ENCODE measurements around the gene ANKRD36C.
"Not testable (repeated sequence)": the region's sequence is repeated elsewhere in the genome, so short reads cannot be mapped to it uniquely, and the experiment has no call there.

Gene ANKRD36C

DNA sequence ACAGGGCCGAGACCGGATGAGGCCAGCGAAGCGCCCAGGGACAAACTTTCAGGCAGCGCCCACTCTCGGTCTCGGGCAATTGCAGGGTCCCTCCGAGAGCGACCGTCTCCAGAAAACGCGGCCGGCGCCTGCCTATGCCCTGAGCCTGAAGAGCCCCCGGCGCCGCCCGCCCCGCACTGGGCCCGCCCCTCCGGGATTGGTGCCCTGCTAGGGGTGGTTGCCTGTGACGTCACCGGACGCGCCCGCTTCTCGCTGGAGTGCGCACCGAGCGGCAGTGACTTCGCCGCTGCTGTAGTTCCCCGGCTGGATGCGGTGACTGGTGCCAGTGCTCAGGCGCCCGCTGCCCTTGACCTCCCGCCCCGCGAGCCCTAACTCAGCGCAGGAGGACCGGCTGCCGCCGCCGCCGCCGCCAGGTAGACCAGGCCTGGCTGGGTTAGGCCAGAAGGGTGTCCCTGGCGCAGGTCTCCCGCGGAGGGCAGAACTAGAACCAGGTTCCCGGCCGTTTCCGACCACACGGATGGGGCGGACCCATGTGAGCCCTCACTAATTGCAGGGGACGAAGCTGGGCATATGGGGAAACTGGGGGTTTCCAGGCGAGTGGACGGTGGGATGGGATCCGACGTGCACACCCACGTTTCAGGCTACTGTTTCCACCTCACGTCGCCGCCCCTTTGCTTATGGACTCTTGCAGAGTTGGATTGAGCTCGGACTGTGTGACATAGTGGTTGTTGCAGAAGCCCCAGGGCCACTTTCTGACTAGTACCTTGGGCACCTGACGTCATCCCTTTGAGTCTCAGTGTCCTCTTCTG lies 18.9 kb upstream of the ANKRD36C start:
- intact Hi-C loops (cut with DNase I) = loop anchor here (10.0 kb wide), 1 partner anchor 164 kb away; no protein-coding TSS in a partner anchor
- peak; percentile 96 to 100 (median 99) for DNase-seq

GRCh38 chr2:96009833-96010232 lies 18.2 kb upstream of the ANKRD36C start:
- intact Hi-C loops (cut with DNase I) = loop anchor here (10.0 kb wide), 1 partner anchor 165 kb away; no protein-coding TSS in a partner anchor
- peak in 1 of 10 donors; percentile 34 for DNase-seq

GRCh38 chr2:96008051-96008450 lies 16.4 kb upstream of the ANKRD36C start:
- DNase-seq; intact Hi-C loops (cut with DNase I): not testable (repeated sequence)

DNA sequence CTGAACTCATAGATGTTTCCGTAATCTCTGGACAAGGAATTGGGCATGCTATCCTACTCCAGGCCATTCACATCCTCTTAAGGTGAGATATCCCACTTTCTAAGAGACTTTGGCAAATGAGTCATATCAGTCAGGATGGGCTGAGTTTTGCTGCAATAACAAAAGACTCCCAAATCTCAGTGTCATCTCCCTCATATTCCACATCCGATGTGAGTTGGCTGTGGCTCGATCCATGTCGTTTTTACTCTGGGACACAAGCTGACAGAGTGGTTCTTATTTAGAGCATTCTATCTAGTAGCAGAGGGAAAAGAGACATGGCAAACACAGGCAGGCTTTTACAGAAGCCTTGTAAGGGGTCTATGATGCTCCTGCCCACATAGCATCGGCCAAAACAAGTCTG lies 14.6 kb upstream of the ANKRD36C start:
- DNase-seq; intact Hi-C loops (cut with DNase I): not testable (repeated sequence)

DNA sequence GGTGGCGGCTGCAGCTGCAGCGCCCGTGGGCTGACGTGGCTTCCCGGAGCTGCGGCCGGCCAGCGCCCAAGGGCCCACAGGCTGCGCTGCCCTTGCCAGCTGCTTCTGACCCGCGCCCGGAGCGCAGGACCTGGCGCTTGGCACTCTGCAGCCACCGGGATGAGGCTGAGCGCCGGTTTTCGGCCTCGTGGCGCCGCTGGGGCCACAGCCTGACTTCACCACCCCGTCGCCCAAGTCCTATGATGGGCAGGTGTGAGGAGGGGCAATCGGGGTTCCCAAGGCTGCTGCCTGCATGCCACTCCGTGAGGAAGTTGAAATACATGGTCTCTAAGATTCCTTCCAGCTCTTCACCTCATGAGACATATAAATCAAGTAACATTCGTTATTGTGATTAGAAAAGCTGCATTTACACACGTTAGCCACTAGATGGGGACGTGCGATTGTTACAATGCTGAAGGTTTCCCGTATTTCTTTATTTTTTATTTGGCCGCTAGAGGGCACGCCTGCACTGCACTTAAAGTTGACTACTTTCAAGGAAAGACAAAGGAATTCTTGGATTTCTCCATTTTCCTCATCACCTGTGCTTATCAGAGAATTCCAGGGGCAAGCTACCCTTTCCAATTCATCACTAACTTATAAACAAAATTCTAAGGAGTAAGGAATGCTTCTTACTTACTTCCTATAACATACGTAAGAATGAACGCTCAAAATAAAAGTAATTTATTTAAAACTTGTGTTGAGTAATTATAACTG lies 1.1 kb upstream of the ANKRD36C start:
- DNase-seq = peak in 8 of 10 donors; percentile 43 to 90 (median 68)
- intact Hi-C loops (cut with DNase I) = loop anchor here (10.0 kb wide), 1 partner anchor 122 kb away; the partner anchor contains the start of gene ADRA2B

GRCh38 chr2:95992102-95992501 lies 478 bp upstream of the ANKRD36C start:
- intact Hi-C loops (cut with DNase I) = loop anchor here (10.0 kb wide), 1 partner anchor 123 kb away; the partner anchor contains the start of gene ADRA2B
- DNase-seq = peak in 3 of 10 donors; percentile 45 to 86 (median 75)

- intact Hi-C loops (cut with DNase I) = loop anchor here (10.0 kb wide), 1 partner anchor 124 kb away; the partner anchor contains the start of gene ADRA2B
Observed at GRCh38 chr2:95990884-95991283, 740 bp downstream of the ANKRD36C start.

GRCh38 chr2:95951662-95952061 lies 40.0 kb downstream of the ANKRD36C start:
- intact Hi-C loops (cut with DNase I); DNase-seq: not testable (repeated sequence)

More at GRCh38 chr2:95990884-95991283, 740 bp downstream of the ANKRD36C start:
- DNase-seq = not testable (repeated sequence)

DNA sequence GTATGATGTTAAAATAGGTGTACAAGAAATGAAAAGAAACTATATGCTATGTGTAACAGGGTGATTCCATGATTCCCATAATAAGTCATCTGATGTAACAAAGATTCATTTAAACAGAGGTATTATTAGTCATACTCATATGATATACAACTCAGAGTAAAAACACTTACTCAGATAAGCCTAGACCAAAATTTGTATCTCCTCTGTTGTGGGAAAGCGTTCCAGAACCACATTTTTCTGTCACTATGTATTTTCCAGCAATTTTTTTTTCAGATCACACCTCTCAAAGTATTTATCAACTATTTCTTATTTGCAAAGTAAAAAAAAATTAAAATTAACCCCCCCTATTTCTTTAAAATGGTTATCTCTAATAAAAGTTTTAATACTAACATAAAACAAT lies 43.6 kb downstream of the ANKRD36C start:
- DNase-seq; intact Hi-C loops (cut with DNase I): not testable (repeated sequence)

DNA sequence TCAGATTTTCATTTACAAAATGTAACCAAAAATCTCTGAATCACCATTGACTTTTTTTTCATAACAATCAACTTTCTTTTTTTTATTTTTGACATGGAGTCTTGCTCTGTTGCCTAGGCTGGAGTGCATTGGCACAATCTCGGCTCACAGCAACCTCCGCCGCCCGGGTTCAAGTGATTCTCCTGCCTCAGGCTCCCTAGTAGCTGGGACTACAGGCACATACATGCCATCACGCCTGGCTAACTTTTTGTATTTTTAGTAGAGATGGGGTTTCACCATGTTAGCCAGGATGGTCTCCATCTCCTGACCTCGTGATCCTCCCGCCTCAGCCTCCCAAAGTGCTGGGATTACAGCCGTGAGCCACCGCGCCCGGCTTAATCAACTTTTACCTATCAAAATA lies 51.7 kb downstream of the ANKRD36C start:
- intact Hi-C loops (cut with DNase I) = not testable (repeated sequence)
- DNase-seq = peak in 4 of 10 donors; percentile 7 to 78 (median 54)

GRCh38 chr2:95930740-95931139 lies 60.9 kb downstream of the ANKRD36C start:
- DNase-seq; intact Hi-C loops (cut with DNase I): not testable (repeated sequence)

DNA sequence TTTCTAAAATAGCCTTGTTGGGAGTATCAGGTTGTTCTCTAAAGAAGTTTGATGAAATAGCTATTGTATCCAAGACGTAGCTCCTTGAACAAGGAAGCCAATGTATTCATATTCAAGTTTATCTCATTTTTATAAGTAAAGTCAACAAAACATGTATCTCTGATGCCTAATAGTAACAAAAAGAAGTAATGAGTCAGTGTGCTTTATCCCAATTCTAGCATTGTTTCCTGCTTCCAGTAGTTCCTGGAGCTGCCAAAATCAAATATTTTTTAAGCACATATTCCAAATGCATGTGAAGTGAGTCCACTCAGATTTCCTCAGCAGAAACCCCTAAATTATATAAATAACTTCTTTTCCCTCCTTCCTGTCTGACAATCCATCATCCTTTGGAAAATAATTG lies 74.6 kb downstream of the ANKRD36C start:
- DNase-seq; intact Hi-C loops (cut with DNase I): not testable (repeated sequence)

GRCh38 chr2:95915131-95915530 lies 76.5 kb downstream of the ANKRD36C start:
- intact Hi-C loops (cut with DNase I); DNase-seq: not testable (repeated sequence)

DNA sequence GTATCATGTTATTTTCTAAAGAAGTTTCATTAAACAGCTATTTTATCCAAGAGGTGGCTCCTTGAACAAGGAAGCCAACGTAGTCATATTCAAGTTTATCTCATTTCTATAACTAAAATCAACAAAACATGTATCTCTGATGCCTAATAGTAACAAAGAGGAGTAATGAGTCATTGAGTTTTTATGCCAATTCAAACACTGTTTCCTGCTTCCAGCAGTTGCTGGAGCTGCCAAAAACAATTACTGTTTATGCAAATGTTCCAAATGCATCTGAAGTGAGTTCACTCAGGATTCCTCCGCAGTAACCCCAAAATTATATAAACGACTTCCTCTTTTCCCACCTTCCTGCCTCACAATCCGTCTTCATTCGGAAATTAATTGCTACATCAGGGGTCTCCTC lies 80.2 kb downstream of the ANKRD36C start:
- intact Hi-C loops (cut with DNase I); DNase-seq: not testable (repeated sequence)

GRCh38 chr2:95894443-95894842 lies 97.2 kb downstream of the ANKRD36C start:
- intact Hi-C loops (cut with DNase I); DNase-seq: not testable (repeated sequence)

GRCh38 chr2:95867929-95868328 lies 123.7 kb downstream of the ANKRD36C start:
- DNase-seq = not testable (repeated sequence)

GRCh38 chr2:95867047-95867677 lies 124.5 kb downstream of the ANKRD36C start:
- DNase-seq; intact Hi-C loops (cut with DNase I): not testable (repeated sequence)

More at GRCh38 chr2:95867929-95868328, 123.7 kb downstream of the ANKRD36C start:
- intact Hi-C loops (cut with DNase I) = not testable (repeated sequence)

DNA sequence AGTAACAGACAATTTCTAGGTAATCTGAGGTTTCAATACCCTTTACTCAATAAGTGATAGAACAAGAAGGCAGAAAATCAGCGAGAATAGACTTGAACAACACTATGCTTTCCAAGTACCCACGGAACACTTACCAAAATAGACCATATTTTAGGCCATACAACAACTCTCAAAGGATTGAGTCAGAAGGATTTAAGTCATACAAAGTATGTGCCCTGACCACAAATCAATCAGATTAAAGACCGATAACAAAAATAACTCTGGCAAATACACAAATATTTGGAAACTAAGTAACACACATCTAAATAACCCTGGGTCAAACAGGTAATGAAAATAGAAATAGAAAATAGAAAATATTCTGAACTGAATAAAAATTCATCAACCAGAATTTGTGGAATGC lies 129.5 kb downstream of the ANKRD36C start:
- DNase-seq; intact Hi-C loops (cut with DNase I): not testable (repeated sequence)

DNA sequence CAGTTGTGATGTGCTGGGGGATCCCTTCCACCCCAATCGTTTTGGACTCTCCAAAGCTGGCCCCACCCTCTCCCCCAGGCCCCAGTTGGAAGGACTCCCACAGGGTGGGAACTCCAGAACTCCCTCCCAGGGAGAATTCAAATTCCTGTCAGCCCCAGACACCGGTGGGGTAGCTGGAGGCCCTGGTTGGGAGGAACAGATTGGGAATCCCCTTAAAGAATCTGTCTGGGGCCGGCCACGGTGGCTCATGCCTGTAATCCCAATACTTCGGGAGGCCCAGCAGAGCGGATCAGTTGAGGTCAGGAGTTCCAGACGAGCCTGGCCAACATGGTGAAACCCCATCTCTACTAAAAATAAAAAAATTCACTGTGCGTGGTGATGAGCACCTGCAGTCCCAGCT lies 155.5 kb downstream of the ANKRD36C start:
- DNase-seq = peak in 3 of 10 donors; percentile 37 to 78 (median 59)
- intact Hi-C loops (cut with DNase I) = no loop called here

Measured in posterior cingulate gyrus (tissue), 11 donors.